NCI-H1417 (cell line): ENCODE data around the gene PLCB2.
A peak's percentile ranks its signal among the peaks of the same experiment; 100 is the strongest.

Experiments
- DNase-seq, 3 experiments: peaks; one replicate each; lab custom pipeline; 2025; lab: John Stamatoyannopoulos, UW

PLCB2 gene

GRCh38 chr15:40305281-40305680 is 2.5 kb downstream of the PLCB2 start:
- DNase-seq: no peak

- DNase-seq: no peak
Measured at GRCh38 chr15:40303576-40303975, 4.2 kb downstream of the PLCB2 start.

GRCh38 chr15:40302981-40303380 is 4.8 kb downstream of the PLCB2 start:
- DNase-seq: no peak

- no peak for DNase-seq
Measured at GRCh38 chr15:40302288-40302886, 5.3 kb downstream of the PLCB2 start.

GRCh38 chr15:40301467-40302179 is 6.1 kb downstream of the PLCB2 start:
- no peak for DNase-seq

- no peak for DNase-seq
Measured at GRCh38 chr15:40300771-40301170, 7.0 kb downstream of the PLCB2 start.

GRCh38 chr15:40300367-40300766 is 7.4 kb downstream of the PLCB2 start:
- DNase-seq: no peak

- DNase-seq: no peak
Measured at GRCh38 chr15:40298216-40298935, 9.4 kb downstream of the PLCB2 start.

GRCh38 chr15:40297356-40297755 is 10.4 kb downstream of the PLCB2 start:
- no peak for DNase-seq

GRCh38 chr15:40296561-40297230 is 11.0 kb downstream of the PLCB2 start:
- no peak for DNase-seq

GRCh38 chr15:40295877-40296560 is 11.7 kb downstream of the PLCB2 start:
- no peak for DNase-seq

- DNase-seq: no peak
Measured at GRCh38 chr15:40295297-40295696, 12.4 kb downstream of the PLCB2 start.

- DNase-seq: peak in 2 of 3 experiments; percentile 21 to 62
Measured at GRCh38 chr15:40293905-40294895, 13.5 kb downstream of the PLCB2 start.

- DNase-seq: no peak
Measured at GRCh38 chr15:40293006-40293405, 14.7 kb downstream of the PLCB2 start.

- DNase-seq: no peak
Measured at GRCh38 chr15:40292246-40292645, 15.5 kb downstream of the PLCB2 start.

GRCh38 chr15:40290918-40291574 is 16.7 kb downstream of the PLCB2 start:
- peak; percentile 37 to 67 (median 63) for DNase-seq

- peak in 1 of 3 experiments; percentile 6 for DNase-seq
Measured at GRCh38 chr15:40290545-40290917, 17.2 kb downstream of the PLCB2 start.

GRCh38 chr15:40289140-40289775 is 18.5 kb downstream of the PLCB2 start:
- DNase-seq: peak in 1 of 3 experiments; percentile 50

- peak in 1 of 3 experiments; percentile 32 for DNase-seq
Measured at GRCh38 chr15:40287968-40288367, 19.8 kb downstream of the PLCB2 start.

GRCh38 chr15:40287505-40287904 is 20.2 kb downstream of the PLCB2 start:
- DNase-seq: no peak
